HCT116 (cell line): ENCODE data around the gene FOXK1.

Experiments
- POLR2A ChIP-seq: IDR thresholded peaks from 2 replicates; pipeline ENCODE4 v1.7.0; 2011; ENCODE audit warnings: borderline replicate concordance; ENCODE audit not compliant: insufficient read depth, insufficient read length; ENCODE audit errors: extremely low read depth
- REST ChIP-seq: IDR thresholded peaks from 2 replicates; pipeline ENCODE4 v1.6.1; 2012; ENCODE audit warnings: low read depth
- SP1 ChIP-seq: IDR thresholded peaks from 2 replicates; pipeline ENCODE4 v1.6.1; 2012; ENCODE audit warnings: low read depth

- TF ChIP-seq SP1 (no peak), POLR2A (no peak), REST (no peak)
Measured at GRCh38 chr7:4718075-4718474, 36.0 kb downstream of the FOXK1 start.
